ENCODE results near the gene G2E3.
"Not testable (repeated sequence)": the region's sequence is repeated elsewhere in the genome, so short reads cannot be mapped to it uniquely, and the experiment has no call there.

Gene G2E3

DNA sequence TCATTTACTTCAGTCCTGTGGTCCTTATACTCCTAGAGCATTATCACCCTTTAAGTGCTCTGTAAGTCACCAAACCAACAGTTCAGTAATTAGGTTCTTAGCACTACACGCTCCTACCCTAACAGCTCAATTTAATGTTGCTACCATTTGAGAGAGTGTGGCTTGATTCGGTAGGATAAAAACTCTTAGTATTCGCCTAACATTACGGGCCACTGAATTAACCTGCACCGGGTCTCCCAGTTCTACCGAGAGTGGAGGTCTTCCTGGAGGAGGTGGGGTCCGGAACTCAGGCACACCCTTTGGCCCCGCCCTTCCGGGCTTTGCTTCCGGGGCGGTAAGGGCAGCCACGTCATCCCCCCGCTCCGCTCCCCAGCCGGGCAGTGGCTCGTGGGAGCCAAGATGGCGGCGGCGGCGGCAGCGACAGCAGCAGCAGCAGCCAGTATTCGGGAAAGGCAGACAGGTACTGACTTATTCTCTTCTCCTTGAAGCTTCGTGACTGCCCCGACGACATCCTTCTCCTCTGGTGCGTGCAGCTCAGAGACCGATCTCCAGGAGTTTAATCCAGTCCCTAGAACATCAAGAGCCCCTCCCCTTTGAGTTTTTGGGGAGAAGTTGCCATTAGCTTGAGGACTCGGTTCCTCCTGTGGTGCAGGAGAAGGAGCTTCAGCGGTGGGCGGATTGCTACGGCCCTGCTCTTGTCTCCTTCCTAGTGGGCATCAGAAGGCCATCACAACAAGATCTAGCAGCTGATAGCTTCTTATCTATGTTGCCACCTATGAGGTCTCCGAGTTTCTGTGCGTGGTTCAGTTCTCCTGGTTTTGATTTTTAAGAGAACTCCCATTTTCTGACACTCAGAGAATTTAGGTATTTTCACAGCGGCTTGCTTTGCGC lies 63.2 kb downstream of the G2E3 start, which contains the start of gene SCFD1:
Gene SCFD1 (plus strand): TSS at position 380 of the 891 bp plus-strand sequence. CDS start 20 bp downstream, at position 400.
- no peak for TF ChIP-seq CTCF (conservative IDR thresholded peaks at IDR 0.05; ENCODE audit: low read length)
- peak within 1 kb of the TSS; percentile 93 for H3K4me3 ChIP-seq (ENCODE audit: low read length)
- peak; percentile 87 for DNase-seq (ENCODE audit: low read depth)

GRCh38 chr14:30623412-30624131 lies 64.6 kb downstream of the G2E3 start:
- TF ChIP-seq CTCF (conservative IDR thresholded peaks at IDR 0.05; ENCODE audit: low read length): no peak
- no peak for DNase-seq (ENCODE audit: low read depth)
- H3K4me3 ChIP-seq (ENCODE audit: low read length): peak overlapping the region; percentile 93

- no peak for DNase-seq (ENCODE audit: low read depth)
- peak overlapping the region; percentile 93 for H3K4me3 ChIP-seq (ENCODE audit: low read length)
- TF ChIP-seq CTCF (conservative IDR thresholded peaks at IDR 0.05; ENCODE audit: low read length): no peak
These were observed 65.1 kb downstream of the G2E3 start for GRCh38 chr14:30624132-30624423.

- TF ChIP-seq CTCF (conservative IDR thresholded peaks at IDR 0.05; ENCODE audit: low read length): no peak
- H3K4me3 ChIP-seq (ENCODE audit: low read length): no peak overlapping the region
- DNase-seq (ENCODE audit: low read depth): no peak
These were observed 66.6 kb downstream of the G2E3 start for GRCh38 chr14:30625533-30625932.

- DNase-seq (ENCODE audit: low read depth): peak; percentile 31
- not testable (repeated sequence) for H3K4me3 ChIP-seq (ENCODE audit: low read length)
These were observed 70.5 kb downstream of the G2E3 start for GRCh38 chr14:30629432-30629831.

DNA sequence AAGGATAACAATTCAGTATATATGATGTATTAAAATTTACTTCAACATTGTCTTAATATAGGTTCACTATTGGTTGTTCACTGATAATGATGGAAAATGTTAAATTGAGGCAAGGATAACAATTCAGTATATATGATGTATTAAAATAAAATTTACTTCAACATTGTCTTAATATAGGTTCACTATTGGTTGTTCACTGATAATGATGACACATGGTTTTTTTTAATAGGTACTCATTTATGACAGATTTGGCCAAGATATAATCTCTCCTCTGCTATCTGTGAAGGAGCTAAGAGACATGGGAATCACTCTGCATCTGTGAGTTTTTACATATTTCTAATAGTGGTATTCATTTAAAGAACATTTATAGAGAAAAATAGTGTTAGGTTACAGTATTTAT lies 71.3 kb downstream of the G2E3 start:
- no peak for DNase-seq (ENCODE audit: low read depth)
- H3K4me3 ChIP-seq (ENCODE audit: low read length): no peak overlapping the region
- TF ChIP-seq CTCF (conservative IDR thresholded peaks at IDR 0.05; ENCODE audit: low read length): no peak

- DNase-seq (ENCODE audit: low read depth): no peak
- H3K4me3 ChIP-seq (ENCODE audit: low read length): no peak overlapping the region
- TF ChIP-seq CTCF (conservative IDR thresholded peaks at IDR 0.05; ENCODE audit: low read length): no peak
These were observed 73.8 kb downstream of the G2E3 start for GRCh38 chr14:30632730-30633129.

Measured in AG10803 (cell line).